ENCODE results near the gene ARNT2.

Gene ARNT2

GRCh38 chr15:80560601-80561400 is 156.6 kb downstream of the ARNT2 start:
- no peak for DNase-seq

- DNase-seq: no peak
Observed at GRCh38 chr15:80561500-80561899, 157.3 kb downstream of the ARNT2 start.

- DNase-seq: no peak
Observed at GRCh38 chr15:80562033-80562432, 157.9 kb downstream of the ARNT2 start.

GRCh38 chr15:80562846-80563245 is 158.7 kb downstream of the ARNT2 start:
- no peak for DNase-seq

- no peak for DNase-seq
Observed at GRCh38 chr15:80563372-80563997, 159.3 kb downstream of the ARNT2 start.

GRCh38 chr15:80564056-80564455 is 159.9 kb downstream of the ARNT2 start:
- DNase-seq: no peak

GRCh38 chr15:80565398-80565797 is 161.2 kb downstream of the ARNT2 start:
- DNase-seq: no peak

- no peak for DNase-seq
Observed at GRCh38 chr15:80565988-80566387, 161.8 kb downstream of the ARNT2 start.

GRCh38 chr15:80567721-80568157 is 163.6 kb downstream of the ARNT2 start:
- no peak for DNase-seq

GRCh38 chr15:80568298-80568697 is 164.1 kb downstream of the ARNT2 start:
- no peak for DNase-seq

GRCh38 chr15:80568876-80569605 is 164.9 kb downstream of the ARNT2 start:
- no peak for DNase-seq

GRCh38 chr15:80569656-80570055 is 165.5 kb downstream of the ARNT2 start:
- no peak for DNase-seq

GRCh38 chr15:80570553-80570952 is 166.4 kb downstream of the ARNT2 start:
- no peak for DNase-seq

- no peak for DNase-seq
Observed at GRCh38 chr15:80572337-80572736, 168.2 kb downstream of the ARNT2 start.

GRCh38 chr15:80573606-80574005 is 169.4 kb downstream of the ARNT2 start:
- DNase-seq: no peak

GRCh38 chr15:80574590-80574989 is 170.4 kb downstream of the ARNT2 start:
- DNase-seq: no peak

GRCh38 chr15:80576519-80577090 is 172.4 kb downstream of the ARNT2 start:
- no peak for DNase-seq

GRCh38 chr15:80577552-80578205 is 173.5 kb downstream of the ARNT2 start:
- DNase-seq: no peak

GRCh38 chr15:80578206-80578595 is 174.0 kb downstream of the ARNT2 start:
- no peak for DNase-seq

- no peak for DNase-seq
Observed at GRCh38 chr15:80578871-80579270, 174.7 kb downstream of the ARNT2 start.

GRCh38 chr15:80579611-80580010 is 175.4 kb downstream of the ARNT2 start:
- no peak for DNase-seq

- no peak for DNase-seq
Observed at GRCh38 chr15:80580106-80580505, 175.9 kb downstream of the ARNT2 start.
